NOMO-1 (cell line): ENCODE data around the gene FOXF1.

Experiments
- DNase-seq, 2 experiments: peaks; one replicate each; lab custom pipeline; 2025; ENCODE audit not compliant: unreplicated experiment in 2 of 2; lab: John Stamatoyannopoulos, UW

The FOXF1 gene

DNA sequence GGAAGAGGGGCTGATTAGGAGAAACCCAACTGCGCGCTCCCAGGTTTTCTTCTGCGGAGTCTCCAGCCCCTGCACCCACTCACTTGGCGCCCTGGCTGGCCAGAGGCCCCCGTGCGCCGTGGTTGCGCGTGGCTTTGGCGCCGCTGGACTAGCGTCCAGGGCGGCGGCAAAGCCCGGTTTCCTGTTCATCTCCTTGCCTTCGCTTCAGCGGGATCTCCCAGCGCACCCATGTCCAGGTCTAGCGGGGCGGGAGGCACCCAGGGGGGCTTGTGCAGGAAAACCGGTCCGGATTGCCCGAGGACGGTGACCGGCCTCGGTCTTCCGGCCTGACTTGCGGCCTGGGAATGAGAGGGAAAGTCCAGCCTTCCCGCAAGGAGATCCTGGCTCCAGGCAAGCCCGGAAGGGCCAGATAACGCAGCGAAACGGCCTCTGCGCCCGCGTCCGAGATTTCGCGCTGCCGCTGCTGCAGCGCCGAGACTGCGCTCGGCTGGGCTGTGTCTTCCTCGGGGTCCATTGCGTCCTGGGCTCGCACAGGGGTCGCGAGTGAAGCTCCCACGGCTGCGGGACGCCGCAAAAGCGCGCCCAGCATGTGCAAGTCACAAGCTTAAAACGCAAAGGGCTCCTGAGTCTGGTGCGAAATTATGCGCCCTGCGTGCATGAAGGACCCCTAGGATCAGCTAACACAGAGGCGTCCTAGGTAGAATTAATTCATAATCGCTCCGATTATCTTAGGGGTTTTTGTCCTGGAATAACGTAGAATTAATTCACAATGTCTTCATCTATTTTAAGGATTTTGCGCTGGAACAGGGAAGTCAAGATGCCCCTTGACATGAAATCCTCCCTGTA is 5.7 kb downstream of the FOXF1 start:
- no peak for DNase-seq

DNA sequence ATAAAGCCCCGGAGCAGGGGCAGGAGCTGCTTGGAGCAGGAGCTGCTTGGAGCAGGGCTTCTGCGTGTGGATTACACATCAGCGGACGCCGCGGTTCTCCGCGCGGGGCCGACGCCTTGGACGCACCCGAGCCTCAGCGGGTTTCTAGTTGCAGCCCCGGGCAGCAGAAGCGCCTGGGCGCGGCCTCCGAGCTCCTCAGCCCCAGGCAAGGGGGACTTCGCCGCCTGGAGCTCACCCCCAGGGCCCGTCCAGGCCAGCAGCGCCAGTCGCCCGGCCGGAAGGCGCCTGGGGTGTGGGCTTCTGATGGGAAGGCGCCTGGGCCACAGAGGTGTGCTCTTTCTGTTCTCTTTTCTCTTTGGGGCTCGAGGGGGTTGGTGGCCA is 6.3 kb downstream of the FOXF1 start:
- DNase-seq: no peak

DNA sequence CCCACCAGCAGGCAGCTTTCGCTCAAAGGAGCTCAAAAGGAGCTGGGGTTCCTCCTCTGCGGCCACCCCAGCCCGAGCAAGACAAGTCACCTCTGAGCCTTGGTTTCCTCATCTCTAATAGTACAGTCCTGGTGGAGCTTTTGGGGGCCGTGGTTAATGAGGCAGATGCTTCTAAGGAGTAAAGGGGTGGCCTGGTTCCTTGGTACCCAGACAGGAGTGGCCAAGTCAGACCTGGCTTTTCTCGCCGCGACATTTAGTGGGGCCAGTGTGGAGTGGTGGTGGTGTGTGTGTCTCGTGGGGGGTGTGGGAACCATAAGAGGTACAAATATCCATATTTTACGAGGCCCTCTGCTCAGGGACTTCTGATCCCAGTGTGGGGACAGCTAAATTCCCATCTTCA is 6.7 kb downstream of the FOXF1 start:
- no peak for DNase-seq

- peak in 1 of 2 experiments; percentile 31 for DNase-seq
Observed at GRCh38 chr16:86517652-86518258, 7.4 kb downstream of the FOXF1 start.

DNA sequence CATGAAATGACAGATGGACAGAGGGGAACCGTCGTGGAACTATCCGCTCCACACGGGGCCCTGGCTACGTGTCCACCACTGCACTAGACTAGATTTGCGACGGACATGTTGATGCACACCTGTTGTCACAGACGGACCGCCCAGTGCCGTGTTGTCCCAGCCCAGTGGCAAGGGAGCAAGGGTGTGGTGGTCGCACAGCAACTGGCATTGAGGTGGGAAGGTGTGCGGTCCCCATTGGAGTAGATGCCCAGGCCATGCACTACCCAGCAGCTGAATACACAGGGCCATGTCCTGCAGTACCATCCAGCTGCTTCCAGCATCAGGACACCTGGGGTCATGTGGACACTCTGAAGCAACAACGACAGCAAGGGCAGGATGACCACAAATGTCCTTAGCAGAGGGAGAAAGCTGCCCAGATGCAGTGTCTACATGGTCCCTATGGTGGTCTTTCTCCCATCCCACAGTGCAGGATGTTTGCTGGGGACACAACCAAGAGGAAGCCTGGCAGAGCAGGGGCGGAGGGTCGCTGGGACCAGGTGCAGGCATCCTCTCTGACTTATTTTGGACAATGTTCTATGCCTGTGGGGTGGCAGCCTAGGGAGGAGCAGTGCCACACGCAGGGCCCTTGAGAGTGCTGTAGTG is 8.8 kb downstream of the FOXF1 start:
- no peak for DNase-seq

GRCh38 chr16:86519649-86520316 is 9.5 kb downstream of the FOXF1 start:
- peak in 1 of 2 experiments; percentile 27 for DNase-seq

GRCh38 chr16:86520317-86521210 is 10.2 kb downstream of the FOXF1 start:
- no peak for DNase-seq

DNA sequence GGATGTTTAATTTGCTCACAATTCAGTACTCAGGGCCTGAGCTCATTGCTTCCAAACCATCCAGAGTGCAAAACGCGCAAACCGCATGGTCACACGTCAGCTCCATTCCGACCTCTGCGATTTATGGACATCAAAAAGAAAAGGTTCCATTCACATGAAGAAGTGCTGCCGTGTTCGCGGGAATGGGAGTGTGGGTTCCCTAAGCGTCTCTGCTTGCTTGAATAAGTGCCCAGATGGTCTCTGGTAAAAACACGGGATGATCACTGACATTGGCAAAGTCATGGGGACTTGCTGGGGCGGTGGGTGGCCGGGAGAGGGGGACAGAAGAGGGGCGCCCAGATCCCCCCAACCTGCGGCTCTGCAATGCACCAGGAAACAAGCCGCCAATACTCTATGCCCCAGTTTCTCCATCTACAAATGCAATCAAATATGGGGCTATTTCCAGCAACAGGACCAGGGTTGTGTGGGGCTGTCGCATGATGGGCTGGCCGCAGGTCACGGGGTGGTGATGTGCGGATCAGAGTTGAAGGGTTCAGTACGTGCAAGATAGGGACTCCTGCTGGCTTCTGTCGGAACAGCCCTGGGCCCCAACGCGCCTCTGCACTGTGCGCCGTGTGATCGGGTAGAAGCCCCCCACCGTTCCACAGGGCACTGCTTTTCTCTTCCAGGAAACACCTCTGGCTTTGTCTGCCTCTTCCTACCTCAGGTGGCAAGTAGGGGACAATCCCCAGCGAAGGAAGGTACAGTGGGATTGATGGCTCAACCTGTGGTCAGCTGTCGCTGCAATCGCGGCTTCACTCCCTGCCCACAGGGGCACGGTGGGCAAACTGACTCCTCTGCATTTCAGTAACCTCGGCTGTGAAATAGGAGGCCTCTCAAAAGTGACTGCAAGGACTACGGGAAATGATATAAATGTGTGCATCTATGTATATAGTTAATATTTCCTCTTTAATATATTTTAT is 11.2 kb downstream of the FOXF1 start:
- DNase-seq: peak in 1 of 2 experiments; percentile 43

DNA sequence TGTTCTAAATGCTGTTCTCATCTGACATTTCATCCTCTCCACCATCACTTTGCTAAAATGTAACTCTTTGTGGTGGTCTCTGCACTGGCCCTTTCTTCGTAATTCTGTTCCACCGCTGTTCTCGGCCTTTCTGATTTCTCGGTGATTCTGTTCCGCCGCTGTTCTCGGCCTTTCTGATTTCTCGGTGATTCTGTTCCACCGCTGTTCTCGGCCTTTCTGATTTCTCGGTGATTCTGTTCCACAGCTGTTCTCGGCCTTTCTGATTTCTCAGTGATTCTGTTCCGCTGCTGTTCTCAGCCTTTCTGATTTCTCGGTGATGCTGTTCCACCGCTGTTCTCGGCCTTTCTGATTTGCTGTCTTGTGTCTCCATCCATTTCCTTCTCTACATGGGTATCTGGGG is 12.3 kb downstream of the FOXF1 start:
- no peak for DNase-seq

DNA sequence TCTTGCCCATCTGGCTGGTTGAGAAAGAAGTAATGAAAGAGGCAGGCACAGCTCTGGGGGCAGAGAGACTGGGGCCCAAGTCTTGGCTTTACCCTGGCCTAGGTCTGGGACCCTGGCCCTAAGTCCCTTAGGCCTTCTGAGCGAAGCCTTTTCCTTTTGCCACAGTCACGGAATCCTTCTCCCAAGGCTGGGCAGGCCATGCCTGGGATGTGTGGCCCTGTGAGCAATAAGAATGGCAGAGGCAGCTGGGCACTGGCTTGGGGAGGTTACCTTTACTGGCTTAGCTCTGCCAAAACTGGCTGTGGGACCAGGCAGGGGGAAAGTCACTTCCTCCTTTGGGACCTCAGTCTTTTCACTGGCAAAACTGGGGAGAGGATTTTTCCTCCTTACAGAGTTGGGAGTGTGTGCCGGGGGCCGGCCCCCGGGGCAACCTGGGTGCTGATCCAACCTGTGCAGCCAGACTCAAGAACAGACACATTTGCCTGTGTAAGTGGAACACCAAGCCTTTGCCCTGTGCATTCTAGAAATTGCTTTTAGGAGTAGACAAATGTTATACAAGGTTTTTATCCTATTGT is 12.9 kb downstream of the FOXF1 start:
- no peak for DNase-seq

GRCh38 chr16:86524029-86524428 is 13.7 kb downstream of the FOXF1 start:
- no peak for DNase-seq

DNA sequence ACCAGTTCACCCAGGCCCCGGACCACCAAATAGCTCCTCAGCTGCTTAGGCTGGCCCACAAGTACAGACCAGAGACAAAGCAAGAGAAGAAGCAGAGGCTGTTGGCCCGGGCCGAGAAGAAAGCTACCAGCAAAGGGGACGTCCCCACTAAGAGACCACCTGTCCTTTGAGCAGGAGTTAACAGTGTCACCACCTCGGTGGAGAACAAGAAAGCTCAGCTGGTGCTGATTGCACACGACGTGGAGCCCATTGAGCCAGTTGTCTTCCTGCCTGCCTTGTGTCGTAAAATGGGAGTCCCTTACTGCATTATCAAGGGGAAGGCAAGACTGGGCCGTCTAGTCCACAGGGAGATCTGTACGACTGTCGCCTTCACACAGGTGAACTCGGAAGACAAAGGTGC is 15.4 kb downstream of the FOXF1 start:
- DNase-seq: no peak

DNA sequence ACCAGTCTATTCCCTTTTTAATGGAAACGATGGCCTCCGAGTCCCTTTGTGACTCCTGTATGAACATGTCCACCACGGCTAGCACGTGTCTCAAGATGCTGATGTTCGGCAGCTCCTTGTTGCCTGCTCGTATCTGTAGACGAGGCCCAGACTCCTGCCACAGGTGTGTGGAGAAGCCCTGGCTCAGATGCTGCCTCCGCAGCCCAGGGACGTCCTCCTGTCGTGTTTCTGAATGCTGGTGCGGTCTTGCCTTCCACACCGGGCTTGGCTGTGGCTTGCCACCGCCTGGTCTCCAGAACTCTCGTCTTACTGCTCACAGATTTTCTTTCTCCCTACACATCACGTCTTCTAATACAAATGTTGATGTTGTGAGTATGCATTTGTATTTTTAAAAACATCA is 17.0 kb downstream of the FOXF1 start:
- DNase-seq: no peak

DNA sequence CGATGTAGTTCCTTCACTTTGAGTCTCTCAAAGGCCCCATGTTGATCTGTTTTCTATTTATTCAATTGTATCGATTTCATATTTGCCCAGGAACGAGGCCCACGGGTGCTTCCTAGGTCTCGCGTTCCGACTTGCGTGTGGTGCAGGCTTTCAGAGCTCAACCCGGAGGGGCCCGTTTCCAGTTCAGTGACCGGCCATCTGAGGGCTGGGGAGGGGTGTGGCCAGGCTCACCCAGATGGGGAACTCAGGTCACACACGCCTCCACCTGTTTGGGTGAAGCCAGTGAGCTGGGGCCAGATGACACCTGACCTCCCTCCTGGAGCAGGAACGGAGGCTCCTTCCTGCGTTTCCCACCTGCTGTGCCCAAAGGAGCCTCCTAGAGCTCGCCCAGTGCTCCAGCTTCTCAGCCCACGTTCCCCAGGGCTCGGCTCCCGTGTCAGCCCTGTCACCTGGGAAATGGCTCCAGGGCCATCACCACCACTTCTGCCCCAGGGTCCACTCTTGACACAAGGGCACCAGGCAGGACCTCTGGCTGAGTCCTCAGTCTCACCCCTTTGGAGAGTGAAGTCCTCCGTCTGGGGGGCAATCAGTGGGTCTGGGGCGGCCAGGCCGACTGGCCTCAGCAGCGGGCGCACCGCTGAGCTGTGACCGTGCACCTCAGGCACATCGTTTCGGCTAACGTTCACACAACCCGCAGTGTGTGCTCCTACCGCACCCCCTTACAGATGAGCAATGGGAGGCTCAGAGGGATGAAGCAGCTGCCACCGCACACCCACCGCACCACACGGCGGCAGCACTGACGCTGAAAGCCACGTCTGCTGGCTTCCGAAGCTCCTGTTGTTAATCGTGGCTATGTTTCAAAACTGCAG is 18.0 kb downstream of the FOXF1 start:
- DNase-seq: no peak

GRCh38 chr16:86529160-86529559 is 18.8 kb downstream of the FOXF1 start:
- DNase-seq: no peak

DNA sequence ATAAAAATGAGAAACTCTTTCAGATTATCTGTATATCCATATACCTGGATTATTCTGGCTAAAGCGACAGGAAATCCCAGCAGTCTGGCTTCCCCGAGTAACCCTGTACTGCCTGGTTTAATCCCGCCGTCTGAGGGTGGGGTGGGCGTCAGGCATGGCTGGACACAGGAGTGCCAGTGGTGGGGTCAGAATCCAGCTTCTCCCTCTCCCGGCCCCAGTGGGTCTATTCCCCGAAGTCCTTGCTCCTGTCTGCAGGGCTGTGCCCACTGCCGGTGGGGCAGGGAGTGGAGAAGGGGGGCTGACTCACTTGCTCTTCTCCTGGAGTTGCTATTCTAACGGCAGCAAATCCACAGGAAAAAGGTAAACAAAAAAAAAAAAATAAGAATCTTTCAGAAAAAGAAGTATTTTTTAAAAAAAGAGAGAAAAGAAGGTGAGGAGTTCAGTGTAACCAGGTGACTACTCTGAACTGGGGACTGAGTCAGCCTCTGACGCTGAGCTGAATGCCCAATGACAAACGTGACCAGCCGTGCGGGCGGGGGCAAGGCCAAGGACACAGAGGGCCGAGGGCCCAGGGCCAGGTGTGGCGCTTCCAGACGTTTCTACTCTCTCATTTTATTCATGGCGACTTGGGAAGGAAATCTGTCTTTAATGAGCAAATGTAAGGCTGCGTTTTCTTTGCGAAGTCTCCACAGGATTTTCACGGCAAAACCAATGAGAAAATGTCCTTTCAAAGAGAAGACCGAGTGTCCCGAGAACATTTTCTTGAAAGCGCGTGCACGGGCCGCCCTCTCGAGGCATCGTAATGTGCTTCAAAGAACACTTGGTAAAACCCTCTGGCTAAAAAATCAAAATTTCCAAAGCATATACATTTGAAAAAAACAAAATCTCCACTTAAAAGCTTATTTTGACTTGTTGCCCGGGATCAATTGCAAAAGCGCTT is 20.2 kb downstream of the FOXF1 start:
- DNase-seq: no peak

DNA sequence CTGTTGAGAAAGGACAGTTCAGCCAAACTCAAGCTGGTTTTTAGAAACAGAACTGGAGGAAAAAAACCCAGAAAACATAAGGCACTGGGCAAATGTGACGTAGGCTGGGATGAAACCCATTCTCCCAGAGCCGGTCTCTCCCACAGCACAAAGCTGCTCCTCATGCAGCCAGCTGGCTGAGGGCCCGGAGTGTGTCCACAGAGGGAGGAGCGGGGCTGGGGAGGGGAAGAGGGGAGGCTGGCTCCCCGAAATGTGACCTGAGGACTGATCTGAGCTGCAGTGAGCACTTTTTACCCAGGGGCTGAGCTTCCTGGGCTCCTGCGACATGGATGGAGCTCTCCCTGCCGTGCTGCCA is 20.8 kb downstream of the FOXF1 start:
- DNase-seq: no peak
